HG03571 (cell line): ENCODE results near the gene TMEM165.

Experiments used
- ATAC-seq: cut with Tn5 transposase; IDR thresholded peaks from one replicate; pipeline ENCODE4 v1.9.1; 2021; ENCODE audit not compliant: unreplicated experiment

Gene TMEM165

GRCh38 chr4:55447108-55447708 is 51.5 kb downstream of the TMEM165 start:
- no peak for ATAC-seq

GRCh38 chr4:55447831-55448230 is 52.1 kb downstream of the TMEM165 start:
- ATAC-seq = no peak

- ATAC-seq = no peak
These were observed 54.8 kb downstream of the TMEM165 start for GRCh38 chr4:55450566-55450965.

- no peak for ATAC-seq
These were observed 62.4 kb downstream of the TMEM165 start for GRCh38 chr4:55458164-55458563.

DNA sequence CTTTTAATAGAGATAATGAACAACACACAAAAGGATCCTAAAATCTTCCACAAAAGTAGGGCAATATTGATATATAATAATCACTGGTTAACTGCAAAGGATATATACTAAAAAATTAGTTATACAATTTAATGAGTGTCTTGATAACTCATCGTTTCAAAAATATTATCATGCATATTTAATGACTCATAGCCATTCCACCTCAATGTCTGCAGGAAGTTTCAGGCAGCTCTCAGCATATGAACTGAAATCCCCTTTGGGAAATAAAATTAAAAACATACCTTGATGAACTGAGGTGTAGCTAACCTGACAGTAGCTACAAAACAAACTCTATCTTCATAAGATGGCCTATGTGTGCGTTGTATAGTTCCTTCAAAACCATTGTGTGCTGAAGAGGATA is 62.9 kb downstream of the TMEM165 start:
- no peak for ATAC-seq

- no peak for ATAC-seq
These were observed 70.2 kb downstream of the TMEM165 start for GRCh38 chr4:55466001-55466400.

DNA sequence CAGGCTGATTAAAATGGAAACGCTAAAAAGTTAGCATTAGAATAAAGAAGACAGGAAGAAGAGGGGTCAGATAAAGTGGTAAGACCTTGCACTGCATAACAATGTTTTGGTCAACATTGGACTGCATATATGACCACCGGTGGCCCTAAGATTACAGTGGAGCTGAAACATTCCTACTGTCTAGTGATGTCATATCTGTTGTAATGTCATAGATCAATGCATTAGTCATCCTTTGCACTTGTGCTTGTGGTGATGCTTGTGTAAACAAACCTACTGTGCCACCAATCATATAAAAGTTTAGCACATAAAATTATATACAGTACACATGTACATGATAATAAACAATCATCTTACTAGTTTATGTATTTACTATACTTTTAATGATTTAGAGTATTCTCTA is 73.0 kb downstream of the TMEM165 start:
- no peak for ATAC-seq

DNA sequence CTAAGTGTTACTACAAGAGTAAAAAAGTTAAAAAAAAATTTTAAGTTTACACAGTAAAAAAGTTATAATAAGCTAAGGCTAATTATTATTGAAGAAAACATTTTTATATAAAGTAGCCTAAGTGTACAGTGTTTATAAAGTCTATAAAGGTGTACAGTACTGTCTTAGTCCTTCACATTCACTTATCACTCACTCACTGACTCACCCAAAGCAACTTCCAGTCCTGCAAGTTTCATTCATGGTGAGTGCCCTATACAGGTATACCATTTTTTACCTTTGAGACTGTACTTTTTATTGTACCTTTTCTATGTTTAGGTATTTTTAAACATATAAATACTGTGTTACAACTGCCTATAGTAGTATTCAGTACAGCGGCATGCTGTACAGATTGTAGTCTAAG is 74.2 kb downstream of the TMEM165 start:
- ATAC-seq = no peak
